ENCODE results near the gene FFAR4.

Gene FFAR4

DNA sequence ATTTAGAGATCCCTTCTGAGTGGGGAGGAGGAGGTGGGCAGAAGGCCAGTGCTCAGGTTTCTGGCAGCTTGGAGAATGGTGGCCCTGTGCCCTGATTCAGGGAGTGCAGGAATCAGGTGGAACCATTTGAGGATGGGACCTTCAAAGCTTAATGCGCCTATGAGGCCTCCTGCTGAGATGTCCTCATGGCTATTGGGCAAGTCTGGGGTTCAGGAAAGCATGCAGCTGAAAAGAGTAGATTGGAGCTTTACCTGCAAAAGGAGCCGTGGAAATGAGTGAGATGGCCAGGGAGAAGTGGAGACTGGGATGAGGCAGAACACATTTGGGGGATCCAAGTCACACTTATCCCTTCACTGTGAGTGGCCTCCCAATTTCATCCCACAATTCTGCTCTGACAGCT is 6.1 kb downstream of the FFAR4 start:
- no peak for DNase-seq (ENCODE audit: low read depth)

- DNase-seq (ENCODE audit: low read depth) = no peak
These were observed 6.8 kb downstream of the FFAR4 start for GRCh38 chr10:93573051-93573909.

DNA sequence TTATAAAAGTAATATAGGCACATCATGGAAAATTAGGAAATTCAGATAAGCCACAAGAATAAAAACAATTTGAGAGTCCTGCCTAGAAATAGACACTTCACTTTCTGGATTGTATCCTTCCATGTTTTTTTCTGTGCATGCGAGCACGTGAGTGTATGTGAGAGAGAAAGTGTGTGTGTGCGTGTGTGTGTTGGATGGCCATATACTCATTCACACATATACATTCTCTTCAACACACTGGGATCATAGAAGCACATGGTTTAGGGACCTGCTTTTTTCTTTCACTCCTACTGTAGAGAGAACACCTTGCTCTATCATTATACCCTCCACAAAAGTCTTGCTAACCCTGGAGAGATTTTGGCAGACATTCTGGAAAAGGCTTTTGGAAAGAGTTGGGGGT is 7.5 kb downstream of the FFAR4 start:
- no peak for DNase-seq (ENCODE audit: low read depth)

DNA sequence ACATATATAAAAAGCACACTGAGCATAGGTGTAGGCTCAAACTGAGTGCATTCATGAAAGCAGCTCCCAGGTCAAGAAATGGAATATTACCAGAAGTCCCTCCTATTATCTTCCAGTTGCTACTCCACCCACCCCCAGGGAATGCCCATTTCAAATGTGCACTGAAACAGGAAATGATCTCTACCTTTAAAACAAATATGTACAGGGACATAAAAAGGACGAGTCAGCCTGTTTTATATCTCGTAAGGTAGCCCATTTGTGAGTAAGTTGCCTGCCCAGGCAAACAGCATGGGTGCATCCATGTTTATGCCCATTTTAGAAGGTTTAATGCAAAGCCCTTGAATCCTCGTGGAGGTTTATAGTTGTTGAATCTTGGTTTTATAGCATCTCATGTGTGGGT is 10.4 kb downstream of the FFAR4 start:
- no peak for DNase-seq (ENCODE audit: low read depth)

DNA sequence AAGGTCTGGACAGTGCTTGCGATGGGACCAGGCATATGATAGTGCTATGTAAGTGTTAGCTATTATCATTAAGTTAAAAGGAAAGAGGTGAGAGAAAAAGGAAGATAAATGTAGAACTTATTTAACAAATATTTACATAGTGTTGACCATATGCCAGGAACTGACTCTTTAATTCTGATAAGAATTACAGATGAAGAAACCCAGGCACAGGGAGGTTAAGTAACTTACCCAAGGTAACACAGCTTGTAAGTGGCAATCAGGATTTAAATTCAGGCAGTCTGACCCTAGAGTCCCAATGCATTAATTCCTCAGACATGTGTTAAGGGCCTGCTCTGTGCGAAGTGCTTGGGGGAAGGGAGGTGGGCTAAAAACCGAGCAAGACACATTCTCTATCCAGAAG is 11.1 kb downstream of the FFAR4 start:
- no peak for DNase-seq (ENCODE audit: low read depth)

- no peak for DNase-seq (ENCODE audit: low read depth)
These were observed 12.6 kb downstream of the FFAR4 start for GRCh38 chr10:93579089-93579488.

DNA sequence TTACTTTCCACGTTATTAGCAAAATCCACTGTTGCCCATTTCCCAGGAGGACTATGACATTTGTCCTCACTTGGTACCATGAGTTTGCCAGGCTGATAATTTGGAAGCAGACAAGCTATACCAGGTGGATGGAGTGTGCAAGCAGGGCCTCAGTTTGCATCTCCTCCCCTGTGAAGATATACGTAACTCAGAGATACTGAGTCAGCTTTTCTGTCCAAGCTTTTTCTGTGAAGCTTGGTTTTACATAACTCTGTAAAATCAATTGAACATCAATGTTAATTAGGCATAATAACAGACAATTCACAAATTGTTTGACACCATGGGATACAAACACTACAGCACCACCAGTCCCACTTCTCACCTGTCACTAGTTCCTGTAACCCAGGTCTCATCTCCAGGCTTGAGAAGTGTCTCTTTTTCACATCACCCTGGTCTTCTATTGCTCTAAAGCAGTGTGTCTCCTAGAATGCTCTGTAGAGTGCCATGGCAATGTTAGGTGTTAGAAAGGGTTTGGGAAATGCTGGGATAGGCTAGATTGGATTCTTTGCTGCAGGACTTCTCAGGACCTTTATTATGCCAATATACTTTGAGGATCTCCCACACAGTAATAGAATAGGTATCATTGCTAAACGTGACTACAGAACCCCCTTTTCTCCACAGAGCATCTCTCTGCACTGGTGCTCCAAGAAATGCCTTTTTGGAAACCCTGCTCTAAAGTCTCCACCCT is 13.7 kb downstream of the FFAR4 start:
- DNase-seq (ENCODE audit: low read depth) = no peak

DNA sequence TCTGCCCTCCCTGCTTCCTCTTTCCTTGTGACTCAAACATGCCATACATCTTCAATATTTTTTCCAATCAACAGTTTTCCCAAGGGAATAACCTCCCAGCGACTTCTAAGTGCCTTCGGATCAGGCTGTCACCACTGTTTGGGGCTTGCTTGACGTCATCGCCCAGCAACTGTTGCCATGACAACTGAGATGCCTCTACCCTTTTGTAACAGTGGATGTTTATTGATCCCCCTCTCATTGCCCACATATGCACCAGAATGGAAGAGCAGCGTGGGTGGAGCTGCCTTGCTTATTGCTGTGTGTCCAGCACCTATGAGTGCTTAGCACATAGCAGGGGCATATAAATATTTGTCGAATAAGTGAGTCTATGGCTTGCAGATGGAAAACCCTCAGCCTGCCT is 14.4 kb downstream of the FFAR4 start:
- DNase-seq (ENCODE audit: low read depth) = no peak

- DNase-seq (ENCODE audit: low read depth) = no peak
These were observed 18.0 kb downstream of the FFAR4 start for GRCh38 chr10:93584445-93584844.

DNA sequence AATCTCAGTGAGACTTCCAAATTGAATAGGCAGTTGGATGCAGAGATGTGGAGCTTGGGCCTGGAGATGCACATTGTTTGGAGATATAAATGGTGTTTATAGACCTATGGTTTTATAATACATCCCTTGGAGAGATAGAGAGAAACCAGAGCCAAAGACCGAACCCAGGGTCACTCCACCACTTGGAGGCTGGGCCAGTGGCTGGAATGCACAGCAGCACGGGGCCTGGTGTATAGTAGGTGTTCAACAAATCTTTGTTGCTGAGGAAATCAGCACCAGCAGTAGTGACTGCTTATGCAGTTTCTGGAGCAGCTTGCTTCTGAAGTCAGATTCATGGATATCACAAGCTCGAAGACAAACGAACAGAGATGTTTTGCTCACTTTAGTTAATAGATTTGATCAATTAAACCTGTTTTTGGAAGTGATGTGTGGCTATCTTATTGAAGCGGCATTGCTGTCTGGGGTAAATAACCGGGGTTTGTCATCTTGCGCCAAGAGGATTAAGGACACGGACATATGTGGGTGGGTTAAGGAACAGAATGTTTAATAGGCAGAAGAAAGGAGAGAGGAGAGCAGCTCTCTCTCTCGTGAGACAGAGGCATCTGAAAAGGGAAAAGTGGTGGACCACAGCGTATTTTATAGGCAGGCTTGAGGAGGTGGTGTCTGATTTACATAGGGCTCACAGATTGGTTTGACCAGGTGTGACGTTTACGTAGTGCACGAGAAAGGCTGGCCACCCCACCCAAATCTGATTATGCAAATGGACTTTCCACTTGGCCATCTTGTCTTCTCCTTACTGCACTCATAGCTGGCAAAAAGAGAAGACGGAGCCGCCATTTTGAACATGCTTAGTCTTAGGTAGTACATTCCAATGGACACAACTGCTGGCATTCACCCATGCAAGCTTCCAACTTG is 23.4 kb downstream of the FFAR4 start:
- DNase-seq (ENCODE audit: low read depth) = no peak

GRCh38 chr10:93590638-93591037 is 24.2 kb downstream of the FFAR4 start:
- no peak for DNase-seq (ENCODE audit: low read depth)

- no peak for DNase-seq (ENCODE audit: low read depth)
These were observed 24.8 kb downstream of the FFAR4 start for GRCh38 chr10:93591065-93591808.

DNA sequence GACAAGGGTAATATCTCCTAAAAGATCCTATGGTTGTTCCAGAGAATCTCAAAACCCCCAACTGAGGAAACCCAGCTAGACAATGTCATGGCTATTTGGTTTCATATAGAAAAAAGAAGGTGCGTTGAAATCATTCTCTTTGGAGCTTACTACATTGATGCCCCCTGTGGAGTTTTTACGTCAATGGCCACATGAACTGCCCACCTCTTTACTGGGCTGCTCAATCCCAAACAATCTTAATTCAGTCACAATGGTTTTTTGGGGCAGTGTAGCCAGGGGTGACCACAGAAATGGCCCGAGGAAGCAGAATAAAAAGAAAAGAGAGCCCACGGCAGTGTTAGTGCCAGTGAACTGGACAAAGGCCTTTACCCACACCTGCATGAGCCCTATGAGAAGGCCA is 26.8 kb downstream of the FFAR4 start:
- no peak for DNase-seq (ENCODE audit: low read depth)

DNA sequence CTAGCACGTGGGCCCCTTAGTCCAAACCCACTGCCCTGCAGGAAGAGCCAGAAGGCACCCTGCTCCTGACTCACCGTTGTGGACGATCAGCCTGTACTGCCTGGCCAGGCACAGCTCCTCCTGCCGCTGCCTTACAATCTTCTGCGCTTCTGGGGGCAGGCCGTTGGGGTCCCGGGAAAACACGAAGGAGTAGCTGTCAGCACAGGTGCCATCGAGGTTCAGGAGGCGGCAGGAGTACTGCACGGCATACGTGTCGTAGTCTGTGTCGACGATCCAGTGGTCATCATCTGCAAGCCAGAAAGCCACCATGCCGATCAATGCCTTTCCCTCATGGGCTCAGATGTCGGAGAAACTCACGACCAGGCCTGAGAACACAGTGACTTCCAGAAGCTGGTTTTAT is 27.3 kb downstream of the FFAR4 start:
- DNase-seq (ENCODE audit: low read depth) = no peak

DNA sequence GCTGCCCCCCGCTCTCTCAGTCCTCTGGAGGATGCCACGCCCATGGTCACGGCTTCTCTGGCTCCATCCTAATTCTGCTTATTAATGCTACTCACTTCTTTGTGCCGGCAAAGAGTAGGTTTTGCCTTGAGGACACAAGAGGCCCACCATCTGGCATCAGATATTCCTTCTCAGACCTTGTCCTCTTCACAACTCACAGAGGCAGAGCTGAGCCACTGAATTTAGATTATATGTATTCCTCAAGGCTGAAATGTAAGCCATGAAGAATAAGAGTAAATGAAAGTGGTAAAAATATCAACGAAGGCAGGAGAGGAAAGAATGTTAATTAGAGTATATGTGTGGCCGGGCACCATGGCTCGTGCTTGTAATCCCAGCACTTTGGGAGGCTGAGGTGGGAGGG is 28.1 kb downstream of the FFAR4 start:
- DNase-seq (ENCODE audit: low read depth) = no peak

- no peak for DNase-seq (ENCODE audit: low read depth)
These were observed 29.1 kb downstream of the FFAR4 start for GRCh38 chr10:93595378-93596161.

- no peak for DNase-seq (ENCODE audit: low read depth)
These were observed 30.1 kb downstream of the FFAR4 start for GRCh38 chr10:93596539-93596938.

DNA sequence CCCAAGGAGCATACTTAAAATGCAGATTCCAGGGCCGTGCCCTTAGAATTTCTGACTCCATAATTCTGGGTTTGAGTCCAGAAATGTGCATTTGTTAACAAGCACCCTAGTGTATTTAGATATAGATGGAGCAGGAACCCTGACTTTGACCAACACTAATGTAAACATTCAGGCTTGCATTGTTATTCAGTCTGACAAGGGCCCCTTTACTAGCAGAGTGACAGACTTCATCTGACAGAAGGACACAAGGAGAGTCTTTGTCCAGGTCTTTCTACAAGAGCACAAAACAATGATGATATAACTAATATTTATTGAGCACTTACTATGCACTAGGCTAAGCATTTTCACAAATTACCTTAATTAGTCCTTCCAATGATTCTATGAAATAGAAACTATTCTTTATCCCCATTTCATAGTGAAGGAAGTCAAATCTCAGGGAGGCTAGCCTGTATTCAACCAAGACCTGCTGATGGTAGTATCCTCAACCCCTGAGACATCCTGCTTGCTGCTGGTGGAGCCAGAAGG is 30.7 kb downstream of the FFAR4 start:
- DNase-seq (ENCODE audit: low read depth) = no peak

GRCh38 chr10:93598157-93598556 is 31.7 kb downstream of the FFAR4 start:
- DNase-seq (ENCODE audit: low read depth) = no peak

- no peak for DNase-seq (ENCODE audit: low read depth)
These were observed 32.9 kb downstream of the FFAR4 start for GRCh38 chr10:93599335-93599734.

- DNase-seq (ENCODE audit: low read depth) = no peak
These were observed 33.3 kb downstream of the FFAR4 start for GRCh38 chr10:93599778-93600177.

Data from stimulated activated CD8-positive, alpha-beta memory T cell treated with anti-CD3 and anti-CD28 coated beads, Interleukin-7, amount 100 ng/mL, for 24 hours (primary cell).